Measurements from ENCODE around the gene CCT8L2.
"Not testable (repeated sequence)": the region's sequence is repeated elsewhere in the genome, so short reads cannot be mapped to it uniquely, and the experiment has no call there.

CCT8L2 gene

GRCh38 chr22:16592710-16593109, at the start of gene CCT8L2:
Gene CCT8L2 (minus strand): TSS chr22:16592810. CDS start chr22:16592550, 260 bp downstream.
- not testable (repeated sequence) for DNase-seq (ENCODE audit: low read depth, low spot score)

- not testable (repeated sequence) for DNase-seq (ENCODE audit: low read depth, low spot score)
Observed at GRCh38 chr22:16635442-16635841, 42.8 kb upstream of the CCT8L2 start.

- DNase-seq (ENCODE audit: low read depth, low spot score): not testable (repeated sequence)
Observed at GRCh38 chr22:16634092-16634491, 41.5 kb upstream of the CCT8L2 start.

- not testable (repeated sequence) for DNase-seq (ENCODE audit: low read depth, low spot score)
Observed at GRCh38 chr22:16628476-16628875, 35.9 kb upstream of the CCT8L2 start.

GRCh38 chr22:16625018-16625417, 32.4 kb upstream of the CCT8L2 start:
- not testable (repeated sequence) for DNase-seq (ENCODE audit: low read depth, low spot score)

GRCh38 chr22:16623595-16623994, 31.0 kb upstream of the CCT8L2 start:
- DNase-seq (ENCODE audit: low read depth, low spot score): not testable (repeated sequence)

- not testable (repeated sequence) for DNase-seq (ENCODE audit: low read depth, low spot score)
Observed at GRCh38 chr22:16617516-16617915, 24.9 kb upstream of the CCT8L2 start.

GRCh38 chr22:16616390-16616938, 23.9 kb upstream of the CCT8L2 start:
- DNase-seq (ENCODE audit: low read depth, low spot score): not testable (repeated sequence)

- DNase-seq (ENCODE audit: low read depth, low spot score): not testable (repeated sequence)
Observed at GRCh38 chr22:16615606-16616245, 23.1 kb upstream of the CCT8L2 start.

- no peak for DNase-seq (ENCODE audit: low read depth, low spot score)
Observed at GRCh38 chr22:16609548-16610261, 17.1 kb upstream of the CCT8L2 start.

GRCh38 chr22:16608931-16609330, 16.3 kb upstream of the CCT8L2 start:
- no peak for DNase-seq (ENCODE audit: low read depth, low spot score)

GRCh38 chr22:16604257-16604998, 11.8 kb upstream of the CCT8L2 start:
- not testable (repeated sequence) for DNase-seq (ENCODE audit: low read depth, low spot score)

- DNase-seq (ENCODE audit: low read depth, low spot score): not testable (repeated sequence)
Observed at GRCh38 chr22:16603770-16604242, 11.2 kb upstream of the CCT8L2 start.

- no peak for DNase-seq (ENCODE audit: low read depth, low spot score)
Observed at GRCh38 chr22:16603448-16603768, 10.8 kb upstream of the CCT8L2 start.

GRCh38 chr22:16602728-16603447, 10.3 kb upstream of the CCT8L2 start:
- not testable (repeated sequence) for DNase-seq (ENCODE audit: low read depth, low spot score)

- DNase-seq (ENCODE audit: low read depth, low spot score): not testable (repeated sequence)
Observed at GRCh38 chr22:16602224-16602727, 9.7 kb upstream of the CCT8L2 start.

- no peak for DNase-seq (ENCODE audit: low read depth, low spot score)
Observed at GRCh38 chr22:16601437-16602223, 9.0 kb upstream of the CCT8L2 start.

GRCh38 chr22:16600644-16601436, 8.2 kb upstream of the CCT8L2 start:
- DNase-seq (ENCODE audit: low read depth, low spot score): not testable (repeated sequence)

- DNase-seq (ENCODE audit: low read depth, low spot score): not testable (repeated sequence)
Observed at GRCh38 chr22:16599648-16600047, 7.0 kb upstream of the CCT8L2 start.
